AG09309 (cell line): ENCODE data around the gene RXRA.

Experiments
- DNase-seq: peaks from one replicate; pipeline ENCODE4 v3.0.0-alpha.2; 2010; ENCODE audit warnings: low read depth
- H3K4me3 ChIP-seq: 2 replicates; pipeline ENCODE4 v1.5.1; 2011; ENCODE audit warnings: mild to moderate bottlenecking, low read depth, low read length, moderate library complexity; ENCODE audit not compliant: control insufficient read depth
- CTCF ChIP-seq: IDR thresholded peaks from 2 replicates; pipeline ENCODE4 v1.5.1; 2011; ENCODE audit warnings: mild to moderate bottlenecking, low read depth, low read length, inconsistent platforms; ENCODE audit not compliant: insufficient read depth, control insufficient read depth; ENCODE audit errors: missing control alignments

The RXRA gene

GRCh38 chr9:134486143-134486591 lies 159.9 kb downstream of the RXRA start:
- no peak overlapping the region for H3K4me3 ChIP-seq
- no peak for DNase-seq
- no peak for TF ChIP-seq CTCF

DNA sequence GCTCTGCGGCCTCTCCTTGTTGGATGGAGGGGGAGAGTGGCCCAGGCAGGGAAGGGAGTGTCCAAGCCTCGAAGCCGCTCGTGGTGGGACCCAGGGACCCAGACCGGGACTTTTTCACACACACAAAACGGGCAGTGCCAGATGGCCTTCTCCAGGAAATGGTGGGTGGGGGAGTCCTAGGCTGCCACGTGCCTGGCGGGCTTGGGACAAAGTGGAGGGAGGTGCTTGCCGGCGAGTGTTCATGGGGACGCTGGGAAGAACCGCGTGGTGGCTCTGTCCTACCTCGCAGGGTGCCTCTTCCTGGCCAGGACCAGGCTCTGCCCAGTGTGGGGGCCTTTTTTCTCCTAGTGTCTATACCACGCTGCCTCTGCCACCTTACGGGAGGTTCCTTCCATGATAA lies 160.3 kb downstream of the RXRA start:
- no peak for DNase-seq
- no peak for TF ChIP-seq CTCF
- H3K4me3 ChIP-seq = no peak overlapping the region
